Endothelial cell of umbilical vein (primary cell): ENCODE measurements around the gene TBCD. TPM values are rescaled to one million over a fixed set of nuclear protein-coding genes. Genes with fewer than 3 reads are reported as not detected.

Experiments
- BruUV-seq: library from RNA; stranded (reverse); fragments of 400-500 nt; replicated peaks from 2 replicates; lab custom pipeline; 2021; lab: Mats Ljungman, UMichigan
- CTCF ChIA-PET: fragments of 300-600, 350-600 bp; sonication (Branson Sonifier 250); formaldehyde crosslinking; loops from one replicate; lab custom pipeline; 2021; ENCODE audit warnings: antibody characterized with exemption, inconsistent platforms; lab: Charles Lee
- POLR2A ChIA-PET: fragments of 300-600, 350-600 bp; sonication (Branson Sonifier 250); formaldehyde crosslinking; loops from one replicate; lab custom pipeline; 2021; ENCODE audit warnings: antibody characterized with exemption, inconsistent platforms; lab: Charles Lee
- DNase-seq: peaks from one replicate; pipeline ENCODE4 v3.0.0-alpha.2; 2011; ENCODE audit warnings: low read depth, low spot score
- FAIRE-seq: peaks from 2 replicates; lab custom pipeline; 2011; peaks lifted over from hg19 to GRCh38; lab: Jason Lieb, UNC
- H2AFZ ChIP-seq: 2 replicates; pipeline ENCODE4 v1.6.0; 2012; ENCODE audit warnings: low read depth, low read length, control low read depth, inconsistent platforms
- H3K27ac ChIP-seq: 2 replicates; pipeline ENCODE4 v1.5.1; 2011; ENCODE audit warnings: low read depth, mild to moderate bottlenecking, control low read depth, low read length, moderate library complexity; ENCODE audit not compliant: insufficient read depth
- H3K27me3 ChIP-seq, 2 experiments: 2 replicates each; pipeline versions ENCODE4 v1.6.0 to v1.6.1; 2011; ENCODE audit warnings: low read length in 2 of 2, mixed read lengths in 1 of 2; ENCODE audit not compliant: control insufficient read depth in 2 of 2, insufficient read depth in 2 of 2
- H3K36me3 ChIP-seq, 2 experiments: 2 replicates in 1 of 2; 3 replicates in 1 of 2; pipeline ENCODE4 v1.5.1; 2011; ENCODE audit warnings: low read length in 2 of 2, mild to moderate bottlenecking in 1 of 2, moderate library complexity in 1 of 2; ENCODE audit not compliant: control insufficient read depth in 2 of 2, insufficient read depth in 2 of 2; ENCODE audit errors: extremely low read depth in 1 of 2
- H3K4me1 ChIP-seq: 3 replicates; pipeline ENCODE4 v1.5.1; 2011; ENCODE audit warnings: mild to moderate bottlenecking, low read length; ENCODE audit not compliant: control insufficient read depth, insufficient read depth; ENCODE audit errors: extremely low read depth
- H3K4me2 ChIP-seq: 2 replicates; pipeline ENCODE4 v1.6.1; 2011; ENCODE audit warnings: low read length, control low read depth, mixed read lengths; ENCODE audit not compliant: insufficient read depth
- H3K4me3 ChIP-seq, 3 experiments: fragments of 200-600 bp in 1 of 3; sonication (generic), shearing (Covaris generic) in 1 of 3; replicated peaks in 1 of 3; 2 replicates each; pipeline ENCODE4 v1.5.1; 2011 to 2016; ENCODE audit warnings: control low read depth in 3 of 3, low read length in 3 of 3, mild to moderate bottlenecking in 2 of 3, inconsistent platforms in 1 of 3, low read depth in 1 of 3, moderate library complexity in 1 of 3; ENCODE audit not compliant: insufficient read depth in 1 of 3
- H3K79me2 ChIP-seq: 2 replicates; pipeline ENCODE4 v1.6.0; 2012; ENCODE audit warnings: low read length, inconsistent platforms; ENCODE audit not compliant: control insufficient read depth, insufficient read depth
- H3K9ac ChIP-seq: replicated peaks from 2 replicates; pipeline ENCODE3; 2011; ENCODE audit warnings: low read length, control low read depth; ENCODE audit not compliant: insufficient read depth; ENCODE audit errors: extremely low read depth
- H3K9me1 ChIP-seq: replicated peaks from 3 replicates; pipeline ENCODE4 v1.6.0; 2011; ENCODE audit warnings: mild to moderate bottlenecking, low read length; ENCODE audit not compliant: control insufficient read depth, insufficient read depth; ENCODE audit errors: extremely low read depth
- H3K9me3 ChIP-seq: replicated peaks from 2 replicates; pipeline ENCODE4 v1.5.1; 2012; ENCODE audit warnings: low read length, inconsistent platforms; ENCODE audit not compliant: control insufficient read depth, insufficient read depth
- H4K20me1 ChIP-seq: replicated peaks from 2 replicates; pipeline ENCODE3; 2011; ENCODE audit warnings: mild to moderate bottlenecking, low read length; ENCODE audit not compliant: control insufficient read depth, insufficient read depth; ENCODE audit errors: extremely low read depth
- CTCF ChIP-seq, 2 donors: IDR thresholded peaks; 1 replicate in 1 of 2; 2 replicates in 1 of 2; pipeline ENCODE4 v1.5.1; 2011; ENCODE audit warnings: low read length in 2 of 2, mild to moderate bottlenecking in 2 of 2, moderate library complexity in 2 of 2, control low read depth in 1 of 2, inconsistent platforms in 1 of 2, low read depth in 1 of 2; ENCODE audit not compliant: insufficient read depth in 1 of 2; ENCODE audit errors: extremely low read depth in 1 of 2
- EZH2 ChIP-seq: IDR thresholded peaks from 2 replicates; pipeline ENCODE4 v1.6.1; 2012; ENCODE audit warnings: borderline replicate concordance, low read depth, mild to moderate bottlenecking, moderate library complexity, low read length, inconsistent platforms; ENCODE audit not compliant: severe bottlenecking
- FOS ChIP-seq: IDR thresholded peaks from 2 replicates; pipeline ENCODE4 v1.6.1; 2011; ENCODE audit warnings: mild to moderate bottlenecking, low read length, moderate library complexity, borderline replicate concordance; ENCODE audit not compliant: insufficient read depth
- GATA2 ChIP-seq: IDR thresholded peaks from 2 replicates; pipeline ENCODE4 v1.7.0; 2011; ENCODE audit warnings: low read depth, mild to moderate bottlenecking, moderate library complexity, mixed read lengths, low read length; ENCODE audit not compliant: insufficient read length, insufficient read depth
- JUN ChIP-seq: IDR thresholded peaks from 2 replicates; pipeline ENCODE4 v1.6.1; 2011; ENCODE audit warnings: borderline replicate concordance, low read depth; ENCODE audit not compliant: insufficient read length, insufficient read depth
- MAX ChIP-seq: IDR thresholded peaks from 2 replicates; pipeline ENCODE4 v1.6.1; 2011; ENCODE audit not compliant: insufficient read depth, insufficient read length
- MYC ChIP-seq: IDR thresholded peaks from one replicate; pipeline ENCODE4 v1.6.1; 2011; ENCODE audit warnings: mild to moderate bottlenecking, low read depth, low read length
- POLR2A ChIP-seq: IDR thresholded peaks from 2 replicates; pipeline ENCODE4 v1.6.1; 2012; ENCODE audit warnings: low read depth, mild to moderate bottlenecking, control low read depth, low read length
- POLR2AphosphoS5 ChIP-seq: IDR thresholded peaks from 2 replicates; pipeline ENCODE4 v1.6.1; 2012; ENCODE audit warnings: low read depth, mild to moderate bottlenecking, control low read depth, low read length, moderate library complexity; ENCODE audit not compliant: insufficient read depth
- dilution Hi-C: fragments of 300-500 bp; cut with MboI; formaldehyde crosslinking; loops from one replicate; pipeline ENCODE4 v1.15.0; 2019; ENCODE audit warnings: low sequenced_read_pairs; ENCODE audit not compliant: extremely low pct_ligation_motif_present
- intact Hi-C: fragments of 100-400 bp; cut with micrococcal nuclease; formaldehyde crosslinking; loops from one replicate; pipeline ENCODE4 v1.10.0; 2022
- polyA plus RNA-seq, 4 experiments: library from polyadenylated mRNA; depleted of rRNA in 3 of 4; stranded (reverse) in 3 of 4; unstranded in 1 of 4; fragments of >200 nt; gene quantifications; 2 replicates each; pipeline versions ENCODE4 v1.2.1 to v1.2.3, GENCODE V29; 2011 to 2012; ENCODE audit warnings: missing spikeins in 1 of 4
- total RNA-seq: library from RNA; stranded (reverse); gene quantifications from 2 replicates; pipeline ENCODE4 v1.2.3, GENCODE V29; 2021

The TBCD gene
- total and polyA plus RNA-seq, 2 donors (not counting 3 experiments of a cell fraction or from before 2014, with no cell fraction given) = 121 to 145 TPM

- Histone ChIP-seq H2AFZ (no peak overlapping the region), H3K4me2 (no peak overlapping the region), H3K9me1 (no peaks in the 10 kb centered on the region), H3K36me3 (peaks cover 0 to 5% of the 10 kb centered on the region in 2 experiments), H3K9ac (no peak overlapping the region), H3K27ac (no peak overlapping the region), H3K27me3 (no peaks in the 10 kb centered on the region), H3K9me3 (no peaks in the 10 kb centered on the region), H3K79me2 (no peaks in the 10 kb centered on the region), H3K4me1 (no peaks in the 10 kb centered on the region), H4K20me1 (no peaks in the 10 kb centered on the region), H3K4me3 (no peak overlapping the region)
- DNase-seq (no peak), FAIRE-seq (no peak)
- no TSS peak for BruUV-seq
- TF ChIP-seq POLR2A (no peak), POLR2AphosphoS5 (no peak), MYC (no peak)
- intact Hi-C loops (no loop called here), dilution Hi-C loops (no loop called here)
- CTCF ChIA-PET = interaction anchor here (0.6 to 1.8 kb wide), 3 partner anchors 9 to 63 kb away, joined by 3 to 4 read pairs (median 3); no protein-coding TSS in a partner anchor
- POLR2A ChIA-PET = no interaction called here
Observed at GRCh38 chr17:82798752-82799151, 46.9 kb downstream of the TBCD start.

- ChIA-PET CTCF (interaction anchor here (1.1 to 1.8 kb wide), 2 partner anchors 10 to 18 kb away, joined by 3 to 4 read pairs; no protein-coding TSS in a partner anchor), POLR2A (no interaction called here)
- Histone ChIP-seq H3K27ac (no peak overlapping the region), H3K4me1 (no peaks in the 10 kb centered on the region), H3K79me2 (no peaks in the 10 kb centered on the region), H3K4me3 (no peak overlapping the region), H3K9ac (no peak overlapping the region), H3K9me1 (no peaks in the 10 kb centered on the region), H2AFZ (no peak overlapping the region), H3K9me3 (no peaks in the 10 kb centered on the region), H4K20me1 (no peaks in the 10 kb centered on the region), H3K4me2 (no peak overlapping the region), H3K27me3 (no peaks in the 10 kb centered on the region), H3K36me3 (peaks cover 0 to 5% of the 10 kb centered on the region in 2 experiments)
- dilution Hi-C loops (no loop called here), intact Hi-C loops (no loop called here)
- no TSS peak for BruUV-seq
- no peak for DNase-seq
- no peak for TF ChIP-seq MAX
- no peak for TF ChIP-seq FOS
- TF ChIP-seq JUN = no peak
- TF ChIP-seq POLR2A = no peak
- TF ChIP-seq MYC = no peak
- TF ChIP-seq POLR2AphosphoS5 = no peak
- no peak for TF ChIP-seq GATA2
- no peak for TF ChIP-seq CTCF (IDR thresholded peaks at IDR 0.05; ENCODE audit: extremely low read depth in 1 of 2, insufficient read depth in 1 of 2, low read depth in 1 of 2, low read length in 2 of 2)
- TF ChIP-seq EZH2 = no peak
- no peak for FAIRE-seq
Observed at GRCh38 chr17:82799591-82799990, 47.7 kb downstream of the TBCD start.
